NCI-H345 (cell line): ENCODE results near the gene ZNF525.
A peak's percentile ranks its signal among the peaks of the same experiment; 100 is the strongest.
"Not testable (repeated sequence)": the region's sequence is repeated elsewhere in the genome, so short reads cannot be mapped to it uniquely, and the experiment has no call there.

Experiments
- DNase-seq: peaks from one replicate; lab custom pipeline; 2025; lab: John Stamatoyannopoulos, UW

The ZNF525 gene

DNA sequence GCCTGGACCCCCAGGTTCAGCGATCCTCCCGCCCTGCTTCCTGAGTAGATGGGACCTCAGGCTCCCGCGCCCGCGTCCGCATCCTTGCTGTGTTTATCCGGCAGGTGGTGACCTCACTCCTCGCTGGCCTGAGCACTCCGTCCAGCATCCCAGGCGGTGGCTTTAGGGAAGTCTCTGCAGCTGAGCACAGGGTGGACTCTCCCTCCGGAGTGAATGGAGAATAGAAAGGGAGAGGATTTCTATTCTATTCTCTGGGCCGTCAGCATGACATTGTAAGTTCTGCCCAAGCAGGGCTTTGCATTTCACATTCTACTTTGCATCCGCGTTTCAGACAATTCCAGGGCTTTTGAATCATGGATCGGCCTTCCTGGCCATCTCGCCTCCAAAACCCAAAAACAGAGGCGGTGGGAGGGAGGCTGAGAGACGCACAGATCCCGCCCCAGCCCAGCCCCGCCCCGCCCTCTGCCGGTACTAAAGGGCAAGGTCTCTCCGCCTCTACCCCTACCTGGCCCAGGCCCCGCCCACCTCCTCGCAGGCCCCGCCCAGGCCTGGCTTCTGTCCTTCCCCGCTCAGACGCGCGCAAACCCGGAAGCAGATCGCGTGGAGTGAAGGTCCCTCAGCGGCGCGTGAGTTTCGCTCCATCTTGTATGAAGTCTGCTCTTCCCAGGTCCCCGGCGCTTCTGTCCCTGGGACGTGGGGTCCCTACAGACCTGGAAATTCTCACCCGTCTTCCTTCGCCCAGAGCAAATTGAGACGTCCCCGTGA, at the start of gene ZNF525:
Gene ZNF525 (plus strand): TSS at position 572 of the 765 bp plus-strand sequence. CDS start 6,577 bp downstream, outside the sequence.
- DNase-seq, result peak; percentile 90

DNA sequence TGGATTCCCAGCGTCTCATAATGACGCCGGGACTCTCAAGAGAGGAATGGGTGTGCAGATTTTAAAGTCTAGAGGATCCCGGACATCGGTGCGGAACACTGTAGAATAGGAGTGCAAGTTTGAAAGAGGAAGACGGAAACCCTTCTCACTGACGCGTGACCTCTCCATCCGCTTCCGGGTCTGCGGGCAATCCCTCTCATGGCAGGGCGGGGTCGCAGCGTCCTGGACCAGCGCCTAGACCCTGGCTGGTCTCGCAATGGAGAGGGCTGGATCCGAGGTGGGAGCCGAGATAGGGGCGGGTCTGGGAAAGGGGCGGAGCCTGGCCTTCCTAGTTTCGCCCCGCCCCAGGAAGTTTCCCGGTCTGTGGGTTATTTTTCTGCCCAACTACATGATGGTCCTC, 36.5 kb upstream of the ZNF525 start:
- no peak for DNase-seq

DNA sequence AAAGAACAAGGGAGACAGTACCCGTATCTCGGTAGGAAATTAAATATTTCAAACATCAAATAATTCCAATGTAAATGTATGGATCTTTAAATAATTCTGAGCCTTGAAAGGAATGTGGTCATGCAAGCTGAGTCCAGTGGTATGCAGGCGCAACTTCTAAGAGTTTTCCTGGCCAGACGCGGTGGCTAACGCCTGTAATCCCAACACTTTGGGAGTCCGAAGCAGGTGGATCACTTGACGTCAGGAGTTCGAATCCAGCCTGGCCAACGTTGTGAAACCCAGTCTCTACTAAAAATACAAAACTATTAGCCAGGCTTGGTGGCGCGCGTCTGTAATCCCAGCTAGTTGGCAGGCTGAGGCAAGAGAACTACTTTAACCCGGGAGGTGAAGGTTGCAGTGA, 33.0 kb upstream of the ZNF525 start:
- DNase-seq, result no peak

DNA sequence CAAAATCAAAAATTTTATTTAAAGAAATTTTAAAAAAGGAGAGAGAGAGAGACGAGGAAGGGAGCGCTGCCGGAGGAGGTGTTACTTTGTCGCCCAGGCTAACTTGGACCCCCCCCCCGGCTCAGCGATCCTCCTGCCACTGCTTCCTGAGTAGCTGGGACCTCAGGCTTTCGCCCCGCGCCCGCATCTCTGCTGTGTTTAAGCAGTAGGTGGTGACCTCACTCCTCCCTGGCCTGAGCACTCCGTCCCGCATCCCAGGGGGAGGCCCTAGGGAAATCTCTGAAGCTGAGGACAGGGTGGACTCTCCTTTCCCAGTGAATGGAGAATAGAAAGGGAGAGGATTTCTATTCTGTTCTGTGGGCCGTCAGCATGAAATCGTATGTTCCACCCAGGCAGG, 32.4 kb upstream of the ZNF525 start:
- DNase-seq, result no peak

DNA sequence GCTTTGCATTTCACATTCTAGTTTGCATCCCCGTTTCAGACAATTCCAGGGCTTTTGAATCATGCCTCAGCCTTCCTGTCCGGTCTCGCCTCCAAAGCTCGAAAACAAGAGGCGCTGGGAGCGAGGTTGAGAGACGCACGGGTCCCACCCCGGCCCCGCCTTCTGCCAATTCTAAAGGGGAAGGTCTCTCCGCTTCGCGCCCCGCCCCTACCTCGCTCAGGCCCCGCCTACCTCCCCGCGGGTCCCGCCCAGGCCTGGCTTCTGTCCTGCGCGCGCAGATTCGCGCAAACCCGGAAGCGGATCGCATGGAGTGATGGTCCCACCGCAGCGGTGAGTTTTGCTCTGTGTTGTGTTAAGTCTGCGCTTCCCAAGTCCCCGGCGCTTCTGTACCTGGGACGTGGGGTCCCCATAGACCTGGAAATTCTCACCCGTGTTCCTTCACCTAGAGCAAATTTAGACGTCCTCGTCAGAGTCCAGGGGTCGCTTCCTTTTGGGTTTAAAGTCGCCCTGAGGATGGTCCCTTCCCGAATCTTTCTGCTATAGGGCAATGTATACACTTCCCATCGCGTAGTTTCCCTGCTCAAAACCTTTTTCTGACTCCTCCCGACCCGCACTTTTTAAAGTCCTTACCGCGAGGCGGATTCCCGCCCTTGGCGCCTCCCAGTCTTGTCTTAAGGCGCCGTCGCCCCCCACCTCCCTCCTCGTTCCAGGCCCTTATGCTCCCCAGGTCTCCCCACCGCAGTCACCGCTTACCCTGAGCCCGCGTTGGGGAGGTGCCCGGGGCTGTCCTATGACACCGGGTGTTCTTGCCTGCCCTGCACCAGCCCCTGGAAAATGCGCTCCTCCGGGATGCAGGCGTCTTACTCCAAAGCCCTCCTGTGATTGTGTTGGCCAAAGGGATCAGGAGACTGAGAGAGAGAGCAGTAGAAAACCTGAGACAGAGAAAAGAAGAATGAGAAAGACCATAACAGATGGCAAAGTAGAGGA, 31.7 kb upstream of the ZNF525 start, which contains the start of gene ZNF845:
Gene ZNF845 (plus strand): TSS at position 287 of the 987 bp plus-strand sequence. CDS start 7,559 bp downstream, outside the sequence.
- DNase-seq, result peak; percentile 83

DNA sequence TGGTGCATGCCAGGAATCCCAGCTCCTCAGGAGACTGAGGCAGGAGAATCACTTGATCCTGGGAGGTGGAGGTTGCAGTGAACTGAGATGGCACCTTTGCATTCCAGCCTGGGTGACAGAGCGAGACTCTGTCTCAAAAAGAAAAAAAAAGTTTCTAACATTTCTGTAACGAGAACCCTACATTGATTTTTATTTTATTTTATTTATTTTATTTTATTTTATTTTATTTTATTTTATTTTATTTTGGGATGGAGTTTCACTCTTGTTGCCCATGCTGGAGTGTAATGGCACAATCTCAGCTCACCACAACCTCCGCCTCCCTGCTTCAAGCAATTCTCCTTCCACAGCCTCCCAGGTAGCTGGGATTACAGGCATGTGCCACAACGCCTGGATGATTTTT, 21.1 kb upstream of the ZNF525 start:
- DNase-seq, result not testable (repeated sequence)

DNA sequence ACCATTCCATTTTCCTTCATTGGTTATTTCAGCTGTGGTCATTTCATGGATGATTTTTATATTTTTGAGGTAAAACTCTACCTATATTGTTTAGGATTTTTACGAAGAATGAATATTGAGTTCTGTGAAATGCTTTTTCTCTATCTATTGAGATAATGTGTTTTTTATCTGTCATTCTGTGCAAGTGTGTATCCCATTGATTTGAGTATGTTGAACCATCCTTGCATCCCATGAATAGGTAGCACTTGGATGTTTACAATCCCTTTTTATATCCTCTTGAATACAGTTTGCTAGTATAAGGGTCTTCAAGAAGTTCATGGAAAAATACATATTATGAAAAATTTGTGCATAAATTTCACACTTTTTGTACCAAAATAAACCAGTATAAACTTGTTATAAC, 9.8 kb upstream of the ZNF525 start:
- DNase-seq, result no peak

DNA sequence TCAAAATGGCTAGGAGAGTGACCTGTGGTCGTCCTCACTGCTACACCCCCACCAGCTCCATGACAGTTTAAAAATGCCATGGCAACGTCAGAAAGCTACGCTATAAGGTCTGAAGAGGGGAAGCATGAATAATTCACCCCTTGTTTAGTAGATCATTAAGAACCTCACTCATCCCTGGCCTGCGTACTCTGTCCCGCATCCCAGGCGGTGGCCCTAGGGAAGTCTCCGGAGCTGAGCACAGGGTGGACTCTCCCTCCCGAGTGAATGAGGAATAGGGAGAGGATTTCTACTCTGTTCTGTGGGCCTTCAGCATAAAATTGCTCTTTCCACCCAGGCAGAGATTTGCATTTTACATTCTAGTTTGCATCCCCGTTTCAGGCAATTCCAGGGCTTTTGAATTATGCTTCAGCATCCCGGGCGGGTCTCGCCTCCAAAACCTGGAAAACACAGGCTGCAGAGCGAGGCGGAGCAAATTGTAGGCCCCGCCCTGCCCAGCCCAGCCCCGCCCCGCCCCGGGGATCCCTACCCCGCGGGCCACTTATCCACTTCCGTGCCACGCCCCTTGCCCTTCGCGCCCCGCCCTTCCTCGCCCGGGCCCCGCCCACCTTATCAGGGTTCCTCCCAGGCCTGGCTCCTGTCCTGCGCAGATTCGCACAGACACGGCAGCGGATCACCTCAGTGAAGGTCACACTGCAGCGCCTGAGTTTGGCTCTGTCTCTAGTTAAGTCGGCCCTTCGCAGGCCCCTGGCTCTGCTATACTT, 7.5 kb upstream of the ZNF525 start:
- DNase-seq, result no peak

DNA sequence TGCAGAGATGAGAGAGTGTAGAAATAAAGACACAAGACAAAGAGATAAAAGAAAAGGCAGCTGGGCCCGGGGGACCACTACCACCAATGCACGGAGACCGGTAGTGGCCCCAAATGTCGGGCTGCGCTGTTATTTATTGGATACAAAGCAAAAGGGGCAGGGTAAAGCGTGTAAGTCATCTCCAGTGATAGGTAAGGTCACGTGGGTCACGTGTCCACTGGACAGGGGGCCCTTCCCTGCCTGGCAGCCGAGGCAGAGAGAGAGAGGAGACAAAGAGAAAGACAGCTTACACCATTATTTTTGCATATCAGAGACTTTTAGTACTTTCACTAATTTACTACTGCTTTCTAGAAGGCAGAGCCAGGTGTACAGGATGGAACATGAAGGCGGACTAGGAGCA, 5.4 kb upstream of the ZNF525 start:
- not testable (repeated sequence) for DNase-seq

DNA sequence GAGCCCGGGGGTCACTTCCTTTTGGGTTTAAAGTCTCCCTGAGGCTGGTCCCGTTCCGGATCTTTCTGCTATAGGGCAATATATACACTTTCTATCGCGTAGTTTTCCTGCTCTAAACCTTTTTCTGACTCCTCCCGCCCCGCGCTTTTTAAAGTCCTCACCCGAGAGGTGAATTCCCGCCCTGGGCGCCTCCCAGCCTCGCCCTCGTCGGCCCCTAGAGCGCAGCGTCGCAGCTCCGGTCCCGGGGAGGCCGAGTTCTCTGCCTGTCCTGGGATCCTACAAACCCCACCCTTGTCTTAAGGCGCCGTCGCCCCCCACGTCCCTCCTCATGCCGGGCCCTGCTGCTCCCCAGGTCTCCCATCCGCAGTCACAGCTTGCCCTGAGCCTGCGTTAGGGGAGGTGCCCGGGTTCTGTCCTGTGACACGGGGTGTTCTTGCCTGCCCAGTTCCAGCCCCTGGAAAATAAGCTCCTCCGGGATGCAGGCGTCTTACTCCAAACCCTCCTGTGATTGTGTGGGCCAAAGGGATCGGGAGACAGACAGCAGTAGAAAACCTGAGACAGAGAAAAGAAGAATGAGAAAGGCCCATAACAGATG, 491 bp downstream of the ZNF525 start:
- DNase-seq, result peak; percentile 44

DNA sequence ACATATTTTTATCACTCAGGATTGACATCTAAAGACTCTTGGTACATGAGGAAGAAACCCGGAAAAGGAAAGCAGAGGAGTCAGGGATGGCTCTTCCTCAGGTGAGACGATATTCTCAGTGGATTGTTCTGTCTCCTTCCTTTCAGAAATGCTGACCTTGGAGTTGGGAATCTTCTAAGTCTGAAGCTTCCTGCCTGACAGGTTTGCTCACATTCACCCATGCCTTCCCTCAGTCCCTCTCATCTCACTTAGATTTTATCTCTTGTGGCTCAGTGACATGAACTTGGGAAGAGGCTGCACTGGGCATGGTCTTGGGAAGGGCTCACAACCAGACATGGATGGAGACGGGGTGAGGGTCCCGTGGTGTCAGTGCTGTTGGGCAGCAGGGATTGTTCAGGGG, 6.7 kb downstream of the ZNF525 start:
- no peak for DNase-seq

DNA sequence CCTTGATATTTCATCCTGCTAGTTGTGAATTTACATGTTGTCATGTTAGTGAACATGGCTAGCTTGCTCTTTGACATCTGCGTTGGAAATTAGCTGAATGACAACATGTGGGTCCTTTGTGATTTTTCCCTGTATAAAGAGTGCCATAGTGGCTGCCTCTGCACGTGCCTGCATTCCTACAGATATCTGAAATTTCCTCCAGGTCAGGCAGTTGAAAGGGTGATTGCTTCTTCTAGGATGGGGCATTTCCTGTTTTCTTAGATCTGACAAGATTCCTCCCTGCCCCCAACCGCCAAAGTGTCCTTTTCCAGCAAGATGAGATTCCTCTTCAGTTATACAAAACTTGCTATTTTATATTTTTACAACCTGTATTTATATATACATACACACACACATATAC, 8.8 kb downstream of the ZNF525 start:
- DNase-seq, result no peak

DNA sequence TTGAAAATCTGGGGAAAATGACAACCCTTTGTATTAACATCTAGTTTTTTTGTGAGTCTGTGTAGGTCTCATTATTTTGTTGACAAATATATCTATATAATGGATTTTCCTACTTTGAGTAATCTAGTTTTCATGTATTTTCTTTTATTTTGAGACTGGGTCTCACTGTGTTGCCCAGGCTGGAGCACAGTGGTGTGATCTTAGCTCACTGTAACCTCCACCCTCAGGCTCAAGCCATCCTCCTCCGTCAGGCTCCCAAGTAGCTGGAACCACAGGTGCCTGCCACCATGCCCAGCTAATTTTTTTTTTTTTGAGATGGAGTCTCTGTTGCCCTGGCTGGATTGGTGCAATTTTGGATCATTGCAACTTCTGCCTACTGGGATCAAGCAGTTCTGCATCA, 9.2 kb downstream of the ZNF525 start:
- DNase-seq, result no peak

DNA sequence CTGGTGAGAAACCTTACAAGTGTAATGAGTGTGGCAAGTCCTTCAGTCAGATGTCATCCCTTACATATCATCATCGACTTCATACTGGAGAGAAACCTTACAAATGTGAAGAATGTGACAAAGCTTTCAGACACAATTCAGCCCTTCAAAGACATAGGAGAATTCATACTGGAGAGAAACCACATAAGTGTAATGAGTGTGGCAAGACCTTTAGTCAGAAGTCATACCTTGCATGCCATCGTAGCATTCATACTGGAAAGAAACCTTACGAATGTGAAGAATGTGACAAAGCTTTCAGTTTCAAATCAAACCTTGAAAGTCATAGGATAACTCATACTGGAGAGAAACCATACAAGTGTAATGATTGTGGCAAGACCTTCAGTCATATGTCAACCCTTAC, 15.9 kb downstream of the ZNF525 start:
- DNase-seq, result no peak

DNA sequence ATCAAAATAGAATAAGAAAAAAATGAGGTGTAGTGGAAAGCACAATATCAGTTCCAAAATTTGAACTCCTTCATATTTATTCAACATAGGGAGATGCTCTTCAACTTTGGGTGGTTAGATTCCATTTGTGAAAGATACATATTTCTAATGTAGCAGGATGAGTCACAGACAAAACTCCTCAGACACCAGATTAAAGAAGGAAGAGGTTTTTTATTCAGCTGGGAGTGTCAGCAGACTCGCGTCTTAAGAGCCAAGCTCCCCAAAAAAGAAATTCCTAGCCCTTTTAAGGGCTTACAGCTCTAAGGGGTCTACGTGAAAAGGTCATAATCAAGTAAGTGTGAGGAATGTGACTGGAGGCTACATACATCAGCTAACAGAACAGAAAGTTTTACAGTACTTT, 22.7 kb downstream of the ZNF525 start:
- no peak for DNase-seq

DNA sequence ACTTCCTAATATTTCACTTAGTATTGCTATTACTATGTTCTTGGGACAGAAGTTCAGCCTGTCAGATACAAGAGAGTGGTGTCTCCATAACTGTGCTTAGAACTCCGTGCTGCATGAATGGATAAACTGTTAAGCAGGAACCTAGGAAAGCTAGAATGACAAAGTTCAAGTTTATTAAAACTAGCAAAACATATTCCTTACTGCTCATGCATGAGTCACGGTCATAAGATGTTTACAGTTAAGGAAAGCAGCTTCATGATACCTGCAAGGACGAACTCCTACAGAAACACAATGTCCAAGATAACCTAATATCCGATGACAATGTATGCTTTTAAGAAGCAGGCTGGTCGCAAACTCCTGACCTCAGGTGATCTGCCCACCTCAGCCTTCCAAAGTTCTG, 23.4 kb downstream of the ZNF525 start:
- no peak for DNase-seq

DNA sequence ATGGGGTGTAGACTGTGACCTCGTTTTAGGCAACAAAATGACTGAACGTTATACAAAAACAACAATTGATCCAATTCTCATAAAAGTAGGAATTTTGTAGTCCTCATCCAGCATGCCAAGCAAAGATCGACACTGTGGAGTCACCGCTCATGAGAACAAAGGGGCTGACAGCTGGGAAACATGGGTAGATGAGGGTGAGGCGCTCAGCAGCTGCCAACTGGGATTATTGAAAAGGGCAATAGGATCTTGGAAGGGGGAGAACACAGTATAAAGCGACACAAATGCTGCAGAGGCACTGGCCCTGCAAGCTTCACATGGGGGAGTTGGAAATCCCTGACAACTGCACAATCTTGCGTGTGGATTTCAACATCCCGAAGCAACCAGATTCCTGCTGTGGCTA, 24.1 kb downstream of the ZNF525 start:
- no peak for DNase-seq

DNA sequence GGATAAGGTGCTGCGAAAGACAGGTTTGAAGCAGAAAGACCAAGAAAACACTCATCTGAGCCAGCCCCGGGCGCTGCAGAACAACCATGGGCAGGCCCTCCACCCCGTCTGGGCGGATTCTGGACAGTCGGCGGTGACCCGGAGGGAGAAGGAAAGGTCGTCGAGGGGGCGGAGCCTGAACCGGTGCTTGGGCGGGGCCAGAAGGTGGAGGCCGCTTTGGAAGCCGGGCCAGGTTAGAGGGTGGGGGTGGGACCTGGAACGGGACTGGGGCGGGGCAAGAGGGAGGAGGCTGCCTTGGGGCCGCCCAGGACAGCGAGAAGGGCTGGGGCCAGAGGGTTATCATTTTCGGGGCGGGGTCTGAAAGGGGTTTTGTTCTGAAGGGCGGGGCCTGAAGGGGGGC, 24.5 kb downstream of the ZNF525 start:
- no peak for DNase-seq

DNA sequence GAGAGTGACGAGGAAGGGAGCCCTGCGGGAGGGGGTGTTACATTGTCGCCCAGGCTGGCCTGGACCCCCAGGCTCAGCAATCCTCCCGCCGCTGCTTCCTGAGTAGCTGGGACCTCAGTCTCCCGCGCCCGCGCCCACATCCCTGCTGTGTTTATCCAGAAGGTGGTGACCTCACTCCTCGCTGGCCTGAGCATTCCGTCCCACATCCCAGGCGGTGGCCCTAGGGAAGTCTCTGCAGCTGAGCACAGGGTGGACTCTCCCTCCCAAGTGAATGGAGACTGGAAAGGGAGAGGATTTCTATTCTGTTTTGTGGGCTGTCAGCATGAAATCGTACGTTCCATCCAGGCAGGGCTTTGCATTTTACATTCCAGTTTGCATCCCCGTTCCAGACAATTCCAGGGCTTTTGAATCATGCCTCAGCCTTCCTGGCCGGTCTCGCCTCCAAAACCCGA, 29.0 kb downstream of the ZNF525 start:
- DNase-seq, result no peak

DNA sequence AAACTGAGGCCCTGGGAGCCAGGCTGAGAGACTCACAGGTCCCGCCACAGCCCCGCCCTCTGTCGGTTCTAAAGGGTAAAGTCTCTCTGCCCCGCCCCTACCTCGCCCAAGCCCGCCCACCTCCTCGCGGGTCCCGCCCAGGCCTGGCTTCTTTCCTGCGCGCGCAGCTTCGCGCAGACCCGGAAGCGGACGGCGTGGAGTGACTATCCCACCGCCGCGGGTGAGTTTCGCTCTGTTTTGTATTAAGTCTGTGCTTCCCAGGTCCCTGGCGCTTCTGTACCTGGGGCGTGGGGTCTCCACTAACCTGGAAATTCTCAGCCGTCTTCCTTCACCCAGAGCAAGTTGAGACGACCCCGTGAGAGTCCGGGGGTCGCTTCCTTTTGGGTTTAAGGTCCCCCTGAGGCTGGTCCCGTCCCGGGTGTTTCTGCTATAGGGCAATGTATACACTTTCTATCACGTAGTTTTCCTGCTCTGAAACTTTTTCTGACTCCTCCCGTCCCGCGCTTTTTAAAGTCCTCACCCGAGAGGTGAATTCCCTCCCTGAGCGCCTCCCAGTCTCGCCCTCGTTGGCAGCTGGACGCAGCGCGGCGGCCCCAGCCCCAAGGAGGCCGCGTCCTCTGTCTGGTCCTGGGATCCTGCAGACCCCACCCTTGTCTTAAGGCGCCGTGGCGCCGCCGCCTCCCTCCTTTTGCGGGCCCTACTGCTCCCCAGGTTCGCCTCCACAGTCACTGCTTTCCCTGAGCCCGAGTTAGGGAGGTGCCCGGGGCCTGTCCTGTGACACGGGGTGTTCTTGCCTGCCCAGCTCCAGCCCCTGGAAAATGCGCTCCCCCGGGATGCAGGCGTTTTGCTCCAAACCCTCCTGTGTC, 29.7 kb downstream of the ZNF525 start, which contains the start of gene ZNF765:
Gene ZNF765 (plus strand): TSS at position 176 of the 866 bp plus-strand sequence. CDS start 2,867 bp downstream, outside the sequence.
- DNase-seq, result peak; percentile 81
